ENCODE results near the gene TMC6. TPM values are rescaled to one million over a fixed set of nuclear protein-coding genes. Genes with fewer than 3 reads are reported as not detected.

TMC6 gene
- total and polyA plus RNA-seq, 2 of the 13 experiments (the other 11 are each of a cell fraction or from before 2014, with no cell fraction given) = 48.4 to 99.1 TPM

- TF ChIP-seq HNF1B (CRISPR knock-in tag; IDR thresholded peaks at IDR 0.05) (no peak; the same call in 1 of the 2 replicates), NCOA5 (CRISPR knock-in tag; IDR thresholded peaks at IDR 0.05) (no peak), ZBTB1 (CRISPR knock-in tag; IDR thresholded peaks at IDR 0.05; ENCODE audit: borderline replicate concordance) (0 out of 2 replicates have a peak, but pooled peaks have one; percentile 42), ZNF331 (CRISPR knock-in tag; IDR thresholded peaks at IDR 0.05) (no peak), GABPA (IDR thresholded peaks at IDR 0.05; ENCODE audit: low read depth, low read length) (no peak), GABPA (CRISPR knock-in tag; IDR thresholded peaks at IDR 0.05; ENCODE audit: low read depth) (no peak), BCL3 (CRISPR knock-in tag; IDR thresholded peaks at IDR 0.05) (no peak), ZNF432 (CRISPR knock-in tag; IDR thresholded peaks at IDR 0.05; ENCODE audit: borderline replicate concordance) (no peak), MAZ (IDR thresholded peaks at IDR 0.05; ENCODE audit: borderline replicate concordance, low read depth, low read length) (no peak), MAZ (CRISPR knock-in tag; IDR thresholded peaks at IDR 0.05; ENCODE audit: low read depth) (no peak), RNF219 (CRISPR knock-in tag; IDR thresholded peaks at IDR 0.05) (no peak), MXI1 (IDR thresholded peaks at IDR 0.05; ENCODE audit: borderline replicate concordance, low read depth, low read length) (no peak; the same call in 2 of the 3 replicates), SNAI1 (CRISPR knock-in tag; IDR thresholded peaks at IDR 0.05; ENCODE audit: borderline replicate concordance) (0 out of 2 replicates have a peak, but pooled peaks have one; percentile 67), PAWR (CRISPR knock-in tag; IDR thresholded peaks at IDR 0.05; ENCODE audit: borderline replicate concordance) (no peak), ETS1 (CRISPR knock-in tag; IDR thresholded peaks at IDR 0.05) (no peak), PHF20 (CRISPR knock-in tag; IDR thresholded peaks at IDR 0.05) (no peak), SIX1 (CRISPR knock-in tag; IDR thresholded peaks at IDR 0.05; ENCODE audit: borderline replicate concordance) (no peak)
- TF ChIP-seq, protein P1, sequence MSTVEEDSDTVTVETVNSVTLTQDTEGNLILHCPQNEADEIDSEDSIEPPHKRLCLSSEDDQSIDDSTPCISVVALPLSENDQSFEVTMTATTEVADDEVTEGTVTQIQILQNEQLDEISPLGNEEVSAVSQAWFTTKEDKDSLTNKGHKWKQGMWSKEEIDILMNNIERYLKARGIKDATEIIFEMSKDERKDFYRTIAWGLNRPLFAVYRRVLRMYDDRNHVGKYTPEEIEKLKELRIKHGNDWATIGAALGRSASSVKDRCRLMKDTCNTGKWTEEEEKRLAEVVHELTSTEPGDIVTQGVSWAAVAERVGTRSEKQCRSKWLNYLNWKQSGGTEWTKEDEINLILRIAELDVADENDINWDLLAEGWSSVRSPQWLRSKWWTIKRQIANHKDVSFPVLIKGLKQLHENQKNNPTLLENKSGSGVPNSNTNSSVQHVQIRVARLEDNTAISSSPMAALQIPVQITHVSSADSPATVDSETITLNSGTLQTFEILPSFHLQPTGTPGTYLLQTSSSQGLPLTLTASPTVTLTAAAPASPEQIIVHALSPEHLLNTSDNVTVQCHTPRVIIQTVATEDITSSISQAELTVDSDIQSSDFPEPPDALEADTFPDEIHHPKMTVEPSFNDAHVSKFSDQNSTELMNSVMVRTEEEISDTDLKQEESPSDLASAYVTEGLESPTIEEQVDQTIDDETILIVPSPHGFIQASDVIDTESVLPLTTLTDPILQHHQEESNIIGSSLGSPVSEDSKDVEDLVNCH (CRISPR knock-in tag; IDR thresholded peaks at IDR 0.05) = no peak
- TF ChIP-seq, protein P2, sequence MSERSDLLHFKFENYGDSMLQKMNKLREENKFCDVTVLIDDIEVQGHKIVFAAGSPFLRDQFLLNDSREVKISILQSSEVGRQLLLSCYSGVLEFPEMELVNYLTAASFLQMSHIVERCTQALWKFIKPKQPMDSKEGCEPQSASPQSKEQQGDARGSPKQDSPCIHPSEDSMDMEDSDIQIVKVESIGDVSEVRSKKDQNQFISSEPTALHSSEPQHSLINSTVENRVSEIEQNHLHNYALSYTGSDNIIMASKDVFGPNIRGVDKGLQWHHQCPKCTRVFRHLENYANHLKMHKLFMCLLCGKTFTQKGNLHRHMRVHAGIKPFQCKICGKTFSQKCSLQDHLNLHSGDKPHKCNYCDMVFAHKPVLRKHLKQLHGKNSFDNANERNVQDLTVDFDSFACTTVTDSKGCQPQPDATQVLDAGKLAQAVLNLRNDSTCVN (CRISPR knock-in tag; IDR thresholded peaks at IDR 0.05; ENCODE audit: borderline replicate concordance) = no peak
These were observed 9.0 kb upstream of the TMC6 start (continued) for GRCh38 chr17:78137392-78138203.

Measured in HepG2 (cell line).